NCI-H774 (cell line): ENCODE data around the gene CLCN6.
A peak's percentile ranks its signal among the peaks of the same experiment; 100 is the strongest.

Source experiments
- DNase-seq: peaks from one replicate; lab custom pipeline; 2025; lab: John Stamatoyannopoulos, UW

The CLCN6 gene, protein sequence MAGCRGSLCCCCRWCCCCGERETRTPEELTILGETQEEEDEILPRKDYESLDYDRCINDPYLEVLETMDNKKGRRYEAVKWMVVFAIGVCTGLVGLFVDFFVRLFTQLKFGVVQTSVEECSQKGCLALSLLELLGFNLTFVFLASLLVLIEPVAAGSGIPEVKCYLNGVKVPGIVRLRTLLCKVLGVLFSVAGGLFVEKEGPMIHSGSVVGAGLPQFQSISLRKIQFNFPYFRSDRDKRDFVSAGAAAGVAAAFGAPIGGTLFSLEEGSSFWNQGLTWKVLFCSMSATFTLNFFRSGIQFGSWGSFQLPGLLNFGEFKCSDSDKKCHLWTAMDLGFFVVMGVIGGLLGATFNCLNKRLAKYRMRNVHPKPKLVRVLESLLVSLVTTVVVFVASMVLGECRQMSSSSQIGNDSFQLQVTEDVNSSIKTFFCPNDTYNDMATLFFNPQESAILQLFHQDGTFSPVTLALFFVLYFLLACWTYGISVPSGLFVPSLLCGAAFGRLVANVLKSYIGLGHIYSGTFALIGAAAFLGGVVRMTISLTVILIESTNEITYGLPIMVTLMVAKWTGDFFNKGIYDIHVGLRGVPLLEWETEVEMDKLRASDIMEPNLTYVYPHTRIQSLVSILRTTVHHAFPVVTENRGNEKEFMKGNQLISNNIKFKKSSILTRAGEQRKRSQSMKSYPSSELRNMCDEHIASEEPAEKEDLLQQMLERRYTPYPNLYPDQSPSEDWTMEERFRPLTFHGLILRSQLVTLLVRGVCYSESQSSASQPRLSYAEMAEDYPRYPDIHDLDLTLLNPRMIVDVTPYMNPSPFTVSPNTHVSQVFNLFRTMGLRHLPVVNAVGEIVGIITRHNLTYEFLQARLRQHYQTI

GRCh38 chr1:11805422-11806306 lies at the start of gene CLCN6, which contains the start of gene MTHFR:
CLCN6 (plus strand) TSS chr1:11806191; CDS start chr1:11806263, 72 bp downstream.
MTHFR (minus strand) TSS chr1:11805964; CDS start chr1:11803116, 2,848 bp downstream.
- DNase-seq, result peak; percentile 92

- DNase-seq, result no peak
Measured at GRCh38 chr1:11757047-11757446, 48.9 kb upstream of the CLCN6 start.

DNA sequence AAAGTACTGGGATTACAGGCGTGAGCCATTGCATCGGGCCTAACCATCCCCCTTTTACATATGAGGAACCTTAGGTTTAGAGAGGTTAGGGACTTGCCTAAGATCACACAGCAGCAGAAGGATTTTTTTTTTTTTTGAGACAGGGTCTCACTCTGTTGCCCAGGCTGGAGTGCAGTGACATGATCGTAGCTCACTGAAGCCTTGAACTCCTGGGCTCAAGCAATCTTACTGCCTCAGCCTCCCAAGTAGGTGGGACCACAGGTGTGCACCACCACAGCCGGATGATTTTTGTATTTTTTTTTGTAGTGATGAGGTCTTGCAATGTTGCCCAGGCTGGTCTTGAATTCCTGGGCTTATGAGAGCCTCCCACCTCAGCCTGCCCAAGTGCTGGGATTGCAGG lies 46.2 kb upstream of the CLCN6 start:
- DNase-seq, result no peak

GRCh38 chr1:11761285-11761684 lies 44.7 kb upstream of the CLCN6 start:
- no peak for DNase-seq

- DNase-seq, result no peak
Measured at GRCh38 chr1:11761988-11762406, 44.0 kb upstream of the CLCN6 start, which contains the start of gene C1orf167. C1orf167 (plus strand) TSS chr1:11762193; CDS start chr1:11764401, 2,208 bp downstream.

- DNase-seq, result no peak
Measured at GRCh38 chr1:11764115-11764514, 41.9 kb upstream of the CLCN6 start.

- no peak for DNase-seq
Measured at GRCh38 chr1:11764519-11764918, 41.5 kb upstream of the CLCN6 start.

DNA sequence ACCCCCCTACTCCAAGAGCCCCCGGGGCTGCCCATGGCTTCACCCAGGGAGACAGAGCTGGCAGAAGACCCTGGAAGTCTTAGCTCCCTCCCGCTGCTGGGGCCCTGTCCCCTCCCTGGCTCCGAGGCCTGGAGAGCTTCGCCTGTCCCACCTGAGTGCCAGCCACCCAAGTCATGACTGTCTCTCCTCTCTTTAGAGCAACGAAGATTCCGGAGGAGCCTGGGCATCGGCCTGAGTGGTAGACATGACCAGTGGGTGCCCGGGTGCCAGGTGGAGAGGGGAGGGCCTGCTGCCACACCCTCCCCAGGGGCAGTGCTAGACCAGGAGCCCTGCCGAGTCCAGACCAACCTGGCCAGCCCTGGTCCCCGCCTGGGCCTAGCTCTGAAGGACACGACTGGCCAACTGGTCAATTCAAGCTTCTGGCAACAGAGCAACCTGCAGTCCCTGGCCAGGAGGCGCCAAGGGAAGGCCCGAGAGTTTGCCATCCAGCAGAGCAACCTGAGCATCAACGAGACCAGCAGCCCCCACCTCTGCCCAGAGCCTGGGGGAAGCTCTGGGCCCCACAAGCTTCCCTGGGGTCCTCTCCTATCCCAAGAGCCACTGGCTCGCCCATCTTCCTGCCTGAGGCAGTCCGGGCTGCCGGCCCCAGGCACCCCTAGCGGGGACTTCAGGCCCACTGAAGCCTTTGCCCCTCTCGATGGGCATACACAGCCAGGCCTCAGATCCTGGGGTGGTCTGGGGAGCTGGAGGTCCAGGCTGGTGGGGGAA lies 40.1 kb upstream of the CLCN6 start:
- DNase-seq, result no peak

- DNase-seq, result no peak
Measured at GRCh38 chr1:11766429-11766776, 39.6 kb upstream of the CLCN6 start.

DNA sequence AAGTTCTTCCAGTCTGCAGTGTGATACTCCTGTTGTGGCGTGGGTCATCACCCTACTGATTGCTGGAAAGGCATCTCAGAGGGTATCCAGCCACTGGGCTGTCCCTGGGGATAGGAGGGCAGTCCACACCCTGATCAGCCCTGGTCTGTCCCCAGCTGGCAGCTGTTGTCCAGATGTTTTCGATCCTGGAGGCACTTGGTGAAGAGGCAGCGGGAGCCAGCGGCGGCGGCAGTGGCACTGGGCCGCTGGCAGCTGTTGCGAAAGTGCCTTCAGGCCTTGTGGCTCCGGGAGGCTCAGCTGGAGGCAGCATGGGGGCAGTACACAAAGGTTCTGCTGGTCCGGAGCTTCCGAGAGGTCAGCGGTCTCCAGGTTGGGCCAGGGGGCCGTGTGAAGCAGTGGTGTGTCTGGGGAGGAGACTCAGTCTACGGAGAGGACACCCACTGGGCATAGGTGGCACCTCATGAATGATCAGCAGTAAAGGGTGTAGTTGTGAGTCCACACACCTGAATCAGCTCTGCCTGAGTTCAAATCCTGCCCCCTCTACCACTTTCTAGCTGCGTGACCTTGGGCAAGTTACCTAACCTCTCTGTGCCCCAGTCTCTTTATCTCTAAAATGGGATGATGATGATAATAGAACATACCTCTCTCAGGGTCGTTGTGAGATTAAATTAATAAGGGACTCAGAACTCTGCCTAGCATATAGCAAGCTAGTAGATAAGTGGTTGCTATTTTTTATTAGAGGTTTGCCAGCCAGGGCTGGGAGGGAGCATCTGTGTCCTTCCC lies 37.9 kb upstream of the CLCN6 start:
- no peak for DNase-seq

GRCh38 chr1:11768821-11769220 lies 37.2 kb upstream of the CLCN6 start:
- DNase-seq, result no peak

DNA sequence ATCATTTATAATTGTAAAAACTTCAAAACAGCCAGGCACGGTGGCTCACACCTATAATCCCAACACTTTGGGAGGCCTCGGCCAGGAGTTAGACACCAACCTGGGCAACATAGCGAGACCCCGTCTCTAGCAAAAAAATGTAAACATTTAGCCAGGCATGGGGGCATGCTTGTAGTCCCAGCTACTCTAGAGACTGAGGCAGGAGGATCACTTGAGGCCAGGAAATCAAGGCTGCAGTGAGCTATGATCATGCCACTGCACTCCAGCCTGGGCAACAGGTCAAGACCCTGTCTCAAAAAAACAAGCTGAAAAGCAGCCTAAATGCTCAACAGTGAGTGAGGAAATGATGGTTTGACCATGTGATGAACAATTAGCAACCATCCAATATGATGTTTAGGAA lies 36.7 kb upstream of the CLCN6 start:
- DNase-seq, result no peak

DNA sequence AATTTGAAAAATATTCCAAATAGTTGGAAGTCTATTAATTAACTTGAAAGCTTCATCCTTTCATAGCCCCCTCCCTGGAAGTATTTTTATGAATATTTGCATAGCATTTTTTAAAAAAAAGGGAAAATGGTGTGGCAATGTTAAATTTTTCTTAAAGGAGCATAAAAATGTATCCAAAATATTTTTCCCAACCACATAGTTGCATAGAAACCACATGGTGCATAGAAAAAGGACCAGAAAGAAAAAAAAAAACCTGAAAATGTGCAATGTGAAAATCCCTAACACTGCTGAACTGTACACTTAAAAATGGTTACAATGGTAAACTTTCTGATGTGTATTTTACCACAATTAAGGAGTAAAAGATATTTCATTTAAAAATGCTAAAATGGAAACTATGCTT lies 36.0 kb upstream of the CLCN6 start:
- DNase-seq, result no peak

- DNase-seq, result no peak
Measured at GRCh38 chr1:11771481-11772043, 34.4 kb upstream of the CLCN6 start.

DNA sequence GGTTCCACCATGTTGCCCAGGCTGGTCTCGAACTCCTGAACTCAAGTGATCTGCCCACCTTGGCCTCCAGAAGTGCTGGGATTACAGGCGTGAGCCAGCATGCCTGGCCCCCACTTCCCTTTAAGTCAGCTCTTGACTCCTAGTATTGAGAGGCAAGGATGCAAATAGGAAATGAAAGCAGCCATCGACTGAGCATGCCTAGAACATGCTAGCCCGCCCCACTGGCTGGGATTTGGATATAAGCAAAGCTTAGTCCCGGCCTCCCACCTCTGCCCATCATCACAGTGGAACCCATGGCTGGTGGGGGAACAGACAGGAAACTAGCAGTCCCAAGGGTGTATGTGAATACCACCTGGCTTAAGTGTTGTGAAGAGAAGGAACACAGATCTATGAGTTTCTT lies 33.5 kb upstream of the CLCN6 start:
- DNase-seq, result no peak

DNA sequence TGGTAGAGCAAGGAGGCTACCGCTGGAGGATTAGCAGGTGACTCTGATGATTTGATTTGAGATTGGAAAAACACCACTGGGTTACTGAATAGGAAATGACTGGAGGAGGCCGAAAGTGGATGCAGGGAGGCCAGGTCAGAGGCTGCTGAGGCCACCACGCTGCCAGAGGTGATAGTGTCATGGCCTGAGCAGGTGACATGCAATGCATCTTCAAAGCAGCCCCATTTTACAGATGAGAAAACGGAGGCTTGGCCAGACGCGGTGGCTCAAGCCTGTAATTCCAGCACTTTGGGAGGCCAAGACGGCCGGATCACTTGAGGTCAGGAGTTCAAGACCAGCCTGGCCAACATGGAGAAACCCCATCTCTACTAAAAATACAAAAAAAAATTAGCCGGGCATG lies 31.2 kb upstream of the CLCN6 start:
- DNase-seq, result no peak

- DNase-seq, result no peak
Measured at GRCh38 chr1:11777658-11778322, 28.2 kb upstream of the CLCN6 start.

GRCh38 chr1:11778336-11778735 lies 27.7 kb upstream of the CLCN6 start:
- DNase-seq, result no peak

DNA sequence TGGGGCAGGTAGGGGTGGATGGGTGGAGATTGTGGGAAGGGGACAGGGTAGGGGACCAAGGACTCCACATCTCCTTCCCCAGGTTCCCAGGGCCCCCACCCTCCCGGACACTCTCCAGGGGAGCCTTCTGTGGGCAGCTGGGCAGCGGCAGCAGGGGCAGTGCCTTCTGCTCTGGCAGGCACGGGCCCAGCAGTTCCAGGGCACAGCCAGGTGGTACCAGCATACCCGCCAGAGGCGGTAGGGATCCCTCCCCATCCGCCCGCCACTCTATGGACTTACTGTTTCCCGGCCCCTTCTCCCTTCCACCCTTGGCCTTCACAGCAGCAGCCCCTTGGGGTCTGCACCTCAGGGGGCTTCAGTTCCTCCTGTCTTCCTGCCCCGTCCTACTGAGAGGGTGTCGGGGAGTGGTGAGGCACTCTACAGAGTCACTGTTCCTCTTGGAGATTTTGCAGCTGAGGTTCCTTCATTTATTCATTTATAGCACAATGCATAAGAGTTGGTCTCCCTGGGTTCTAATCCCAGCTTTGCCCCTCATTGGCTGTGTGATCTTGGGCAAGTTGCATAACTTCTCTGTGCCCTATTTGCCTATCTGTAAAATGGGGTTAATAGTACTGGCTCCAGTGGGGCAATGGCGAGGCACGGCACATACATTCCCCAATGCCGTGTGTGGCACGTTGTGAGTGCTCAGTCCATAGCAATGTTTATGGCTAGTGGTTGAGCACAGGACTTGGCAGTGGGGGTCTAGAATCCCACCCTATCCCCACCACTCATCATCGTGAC lies 27.0 kb upstream of the CLCN6 start:
- DNase-seq, result no peak
